MCF 10A (cell line): ENCODE results near the gene SNAPC4. TPM values are rescaled to one million over a fixed set of nuclear protein-coding genes. Genes with fewer than 3 reads are reported as not detected.

Experiments used
- BruUV-seq: library from RNA; stranded (reverse); fragments of 400-500 nt; replicated peaks from 2 replicates; lab custom pipeline; 2021; lab: Mats Ljungman, UMichigan
- CTCF ChIA-PET: fragments of 300-600 bp; sonication (Branson Sonifier 250); formaldehyde crosslinking; extraction: SDS; loops from one replicate; lab custom pipeline; 2021; ENCODE audit warnings: antibody characterized with exemption, inconsistent platforms; lab: Yijun Ruan, JAX
- POLR2A ChIA-PET: fragments of 300-600, 350-650 bp; sonication (Branson Sonifier 250); formaldehyde crosslinking; extraction: SDS; loops from one replicate; lab custom pipeline; 2020; ENCODE audit warnings: antibody characterized with exemption, inconsistent platforms; lab: Yijun Ruan, JAX
- DNase-seq: peaks from one replicate; pipeline ENCODE4 v3.0.0-alpha.2; 2018; ENCODE audit not compliant: unreplicated experiment
- H3K27ac Mint-ChIP-seq: one replicate; pipeline ENCODE4 v1.8.0; 2022; ENCODE audit warnings: mild to moderate bottlenecking, low read depth, mixed read lengths; ENCODE audit not compliant: unreplicated experiment
- H3K27me3 Mint-ChIP-seq: one replicate; pipeline ENCODE4 v1.8.0; 2022; ENCODE audit warnings: mixed read lengths; ENCODE audit not compliant: insufficient read depth, unreplicated experiment
- H3K36me3 Mint-ChIP-seq: one replicate; pipeline ENCODE4 v1.8.0; 2022; ENCODE audit warnings: mild to moderate bottlenecking, moderate library complexity, mixed read lengths; ENCODE audit not compliant: insufficient read depth, unreplicated experiment
- H3K4me1 Mint-ChIP-seq: one replicate; pipeline ENCODE4 v1.8.0; 2022; ENCODE audit warnings: mixed read lengths; ENCODE audit not compliant: insufficient read depth, unreplicated experiment
- H3K4me3 Mint-ChIP-seq: one replicate; pipeline ENCODE4 v1.8.0; 2022; ENCODE audit warnings: mild to moderate bottlenecking, moderate library complexity, mixed read lengths; ENCODE audit not compliant: unreplicated experiment
- H3K9me3 Mint-ChIP-seq: one replicate; pipeline ENCODE4 v1.8.0; 2022; ENCODE audit warnings: mixed read lengths; ENCODE audit not compliant: unreplicated experiment
- CTCF ChIP-seq: fragments of 200-600 bp; IDR thresholded peaks from one replicate; pipeline ENCODE4 v1.8.0; 2022; ENCODE audit warnings: antibody characterized with exemption, mild to moderate bottlenecking; ENCODE audit not compliant: unreplicated experiment
- intact Hi-C: fragments of 100-400 bp; cut with micrococcal nuclease; formaldehyde crosslinking; loops from 2 replicates; pipeline ENCODE4 v1.14.1; 2022
- total RNA-seq: library from RNA; stranded (reverse); gene quantifications from 2 replicates; pipeline ENCODE4 v1.2.3, GENCODE V29; 2022

The SNAPC4 gene
- total RNA-seq, 1 experiment from 2014 or later, result 9.9 TPM

DNA sequence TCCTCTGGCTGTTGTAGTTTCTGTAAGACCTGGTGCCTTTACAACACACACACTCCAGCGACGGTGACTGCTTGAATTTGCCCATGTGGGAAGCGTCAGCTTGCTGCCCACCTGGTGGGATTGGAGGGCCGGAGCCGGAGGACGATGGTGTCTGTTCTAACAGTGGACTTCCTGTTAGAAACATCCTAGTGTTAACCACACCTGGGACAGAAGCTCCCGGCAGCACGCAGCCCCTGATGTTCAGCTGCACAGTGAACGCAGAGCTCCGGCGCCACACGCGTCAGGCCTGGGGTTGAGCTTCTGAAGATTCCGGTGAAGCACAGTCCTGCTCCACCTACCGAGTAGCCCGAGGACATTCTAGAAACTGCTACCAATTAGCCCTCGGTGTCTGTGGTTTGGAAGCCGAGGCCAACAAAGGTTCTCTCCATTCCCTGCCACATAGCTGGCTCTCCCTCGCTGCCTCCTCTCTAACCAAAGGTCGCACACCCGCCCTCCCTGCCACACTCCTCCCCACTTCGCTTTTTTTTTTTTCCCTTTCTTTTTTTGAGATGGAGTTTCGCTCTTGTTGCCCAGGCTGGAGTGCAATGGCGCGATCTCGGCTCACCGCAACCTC is 24.9 kb upstream of the SNAPC4 start:
- H3K36me3 Mint-ChIP-seq, result peaks cover 71% of the 10 kb centered on the region
- no peaks in the 10 kb centered on the region for H3K27me3 Mint-ChIP-seq
- no peak for DNase-seq
- BruUV-seq, result no TSS peak
- no peak overlapping the region for H3K4me3 Mint-ChIP-seq
- TF ChIP-seq CTCF, result no peak
- H3K4me1 Mint-ChIP-seq, result no peaks in the 10 kb centered on the region
- intact Hi-C loops, result no loop called here
- no peaks in the 10 kb centered on the region for H3K9me3 Mint-ChIP-seq
- no peak overlapping the region for H3K27ac Mint-ChIP-seq
- ChIA-PET POLR2A (interaction anchor here (0.6 to 1.6 kb wide), 4 partner anchors 11 to 207 kb away, joined by 3 to 9 read pairs (median 4); partner anchors contain the start of genes ENTR1 and PMPCA), CTCF (interaction anchor here (0.7 to 1.7 kb wide), 6 partner anchors 12 to 200 kb away, joined by 3 to 6 read pairs (median 4); no protein-coding TSS in a partner anchor)

DNA sequence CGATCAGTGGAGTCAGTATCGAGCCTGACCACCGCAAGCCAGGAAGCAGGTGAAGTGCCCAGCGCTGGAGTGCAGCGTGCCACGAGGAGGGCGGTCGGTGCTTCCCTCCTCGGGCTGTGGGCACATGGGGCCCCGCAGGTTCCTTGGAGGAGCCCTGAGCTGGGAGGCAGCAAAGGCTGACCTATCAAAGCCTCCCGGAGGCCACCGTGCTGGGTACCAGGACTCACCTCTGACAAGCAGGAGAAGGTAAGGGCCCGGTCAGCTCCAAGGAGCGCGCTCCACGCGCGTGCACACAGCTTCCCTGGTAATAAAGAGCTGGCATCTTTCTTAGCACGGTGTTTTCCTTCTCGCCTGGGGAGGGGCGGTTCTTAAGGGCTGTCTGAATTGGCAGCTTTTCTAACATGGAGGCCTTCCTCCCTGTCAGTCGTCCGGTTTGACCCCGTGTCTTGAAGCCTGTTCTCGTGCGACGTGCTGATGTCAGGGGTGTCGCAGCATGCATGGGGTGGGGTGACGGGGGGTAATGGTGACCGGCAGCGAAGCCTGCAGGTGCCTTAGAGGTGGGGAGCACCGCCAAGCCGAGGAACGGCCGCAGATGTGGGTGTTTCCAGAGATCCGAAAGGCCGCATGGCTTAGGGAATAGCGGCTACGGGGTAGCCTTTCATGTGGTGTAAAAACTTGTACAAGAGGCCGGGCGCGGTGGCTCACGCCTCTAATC is 23.6 kb upstream of the SNAPC4 start:
- TF ChIP-seq CTCF, result no peak
- POLR2A ChIA-PET, result interaction anchor here (0.6 to 1.6 kb wide), 2 partner anchors 10 to 293 kb away, joined by 3 read pairs; no protein-coding TSS in a partner anchor
- H3K4me3 Mint-ChIP-seq, result no peak overlapping the region
- intact Hi-C loops, result no loop called here
- H3K4me1 Mint-ChIP-seq, result no peaks in the 10 kb centered on the region
- CTCF ChIA-PET, result interaction anchor here (0.8 to 1.7 kb wide), 2 partner anchors 11 to 14 kb away, joined by 3 to 6 read pairs; no protein-coding TSS in a partner anchor
- H3K27ac Mint-ChIP-seq, result no peak overlapping the region
- H3K36me3 Mint-ChIP-seq, result peaks cover 83% of the 10 kb centered on the region
- TSS peak; percentile 48 for BruUV-seq
- no peak for DNase-seq
- no peaks in the 10 kb centered on the region for H3K9me3 Mint-ChIP-seq
- H3K27me3 Mint-ChIP-seq, result no peaks in the 10 kb centered on the region

GRCh38 chr9:136422876-136423275 is 22.9 kb upstream of the SNAPC4 start:
- Mint-ChIP-seq H3K27me3 (no peaks in the 10 kb centered on the region), H3K9me3 (no peaks in the 10 kb centered on the region), H3K4me3 (no peak overlapping the region), H3K4me1 (no peaks in the 10 kb centered on the region), H3K27ac (no peak overlapping the region), H3K36me3 (peaks cover 87% of the 10 kb centered on the region)
- ChIA-PET POLR2A (interaction anchor here (0.6 kb wide), 1 partner anchor 294 kb away, joined by 3 read pairs; no protein-coding TSS in a partner anchor), CTCF (no interaction called here)
- intact Hi-C loops, result no loop called here
- TF ChIP-seq CTCF, result no peak
- no peak for DNase-seq
- BruUV-seq, result no TSS peak

- Mint-ChIP-seq H3K27ac (no peak overlapping the region), H3K4me1 (no peaks in the 10 kb centered on the region), H3K36me3 (peaks cover 90% of the 10 kb centered on the region), H3K4me3 (no peak overlapping the region), H3K27me3 (no peaks in the 10 kb centered on the region), H3K9me3 (no peaks in the 10 kb centered on the region)
- CTCF ChIA-PET, result no interaction called here
- intact Hi-C loops, result no loop called here
- no TSS peak for BruUV-seq
- POLR2A ChIA-PET, result no interaction called here
- DNase-seq, result no peak
- TF ChIP-seq CTCF, result no peak
Measured at GRCh38 chr9:136421791-136422190, 21.8 kb upstream of the SNAPC4 start.
